Measurements from ENCODE around the gene NOTCH2. TPM values are rescaled to one million over a fixed set of nuclear protein-coding genes. Genes with fewer than 3 reads are reported as not detected.

Gene NOTCH2
- total RNA-seq, 1 experiment from 2014 or later = 53.7 TPM

GRCh38 chr1:119968601-119969000 is 100.9 kb downstream of the NOTCH2 start:
- H3K79me2 ChIP-seq (ENCODE audit: insufficient read depth, low read length) = no peaks in the 10 kb centered on the region
- no peaks in the 10 kb centered on the region for H3K9me3 ChIP-seq (ENCODE audit: control insufficient read depth, low read depth, low read length)
- peaks cover 2% of the 10 kb centered on the region for H4K20me1 ChIP-seq (ENCODE audit: control insufficient read depth, insufficient read depth, insufficient read length)
- H3K14ac ChIP-seq (ENCODE audit: insufficient read depth, low read length) = no peak overlapping the region
- H2BK12ac ChIP-seq (ENCODE audit: insufficient read length, low read depth, low read length) = no peak overlapping the region
- H2AFZ ChIP-seq (ENCODE audit: low read length) = no peak overlapping the region
- no peaks in the 10 kb centered on the region for H3K9me3 Mint-ChIP-seq
- H3K18ac ChIP-seq (ENCODE audit: insufficient read length, low read depth, low read length) = no peak overlapping the region
- no peaks in the 10 kb centered on the region for H3K23me2 ChIP-seq (ENCODE audit: insufficient read length, low read depth, low read length, poor library complexity, severe bottlenecking)
- H3K27me3 ChIP-seq (ENCODE audit: insufficient read depth, low read length) = no peaks in the 10 kb centered on the region
- H3K56ac ChIP-seq (ENCODE audit: insufficient read length, low read depth, low read length) = no peak overlapping the region
- DNase-seq = no peak
- peaks cover 3 to 24% (median 3%) of the 10 kb centered on the region in 3 experiments; a peak in 4 of 7 replicates for H3K36me3 Mint-ChIP-seq (ENCODE audit: insufficient read depth in 1 of 3, low read depth in 3 of 3)
- no CpG with 5 or more reads among the region's 1 CpG for WGBS (ENCODE audit: extremely low coverage, insufficient read length, low lambda C conversion rate)
- no peaks in the 10 kb centered on the region for H3K4me1 Mint-ChIP-seq
- no peak overlapping the region for H3K9ac ChIP-seq (ENCODE audit: extremely low read depth, insufficient read length, low read length)
- TF ChIP-seq CTCF (conservative IDR thresholded peaks at IDR 0.05) = no peak
- no peak overlapping the region for H3K4me2 ChIP-seq (ENCODE audit: insufficient read depth, insufficient read length, low read length)
- no peak overlapping the region for H3K27ac ChIP-seq (ENCODE audit: insufficient read length, low read depth, low read length)
- H3T11ph ChIP-seq (ENCODE audit: low read length) = no peak overlapping the region
- no peaks in the 10 kb centered on the region for H3K79me1 ChIP-seq (ENCODE audit: insufficient read depth, low read depth, low read length, poor library complexity, severe bottlenecking)
- H2BK20ac ChIP-seq (ENCODE audit: low read depth, low read length, poor library complexity, severe bottlenecking) = no peak overlapping the region
- H3K23ac ChIP-seq (ENCODE audit: insufficient read length, low read depth, low read length) = no peak overlapping the region
- no peak overlapping the region for H4K91ac ChIP-seq (ENCODE audit: insufficient read length, low read depth, low read length)
- H2AK5ac ChIP-seq (ENCODE audit: insufficient read length, low read length) = no peak overlapping the region
- H3K4me3 Mint-ChIP-seq = no peak overlapping the region
- H4K5ac ChIP-seq (ENCODE audit: insufficient read length, low read depth, low read length) = no peak overlapping the region
- H2BK15ac ChIP-seq (ENCODE audit: low read depth, low read length) = no peak overlapping the region
- no peak overlapping the region for H2BK5ac ChIP-seq (ENCODE audit: insufficient read length, low read length)
- no peaks in the 10 kb centered on the region for H3K4me1 ChIP-seq (ENCODE audit: insufficient read depth, low read length)
- no peak overlapping the region for H4K8ac ChIP-seq (replicated peaks; ENCODE audit: insufficient read length, low read depth, low read length)
- H3K27ac Mint-ChIP-seq = no peak overlapping the region
- H2BK120ac ChIP-seq (ENCODE audit: low read depth, low read length, poor library complexity, severe bottlenecking) = no peak overlapping the region
- H3K4ac ChIP-seq (ENCODE audit: low read depth, low read length) = no peak overlapping the region
- no peaks in the 10 kb centered on the region for H3K27me3 Mint-ChIP-seq (ENCODE audit: low read depth)
